T-helper 2 cell treated with Interferon-gamma antibody and Interleukin-4, amounts not matched to agents 5 μg/mL and 100 μg/mL, for 36 hours (primary cell): ENCODE data around the gene RASGEF1C.

Experiments
- DNase-seq: peaks from one replicate; pipeline ENCODE4 v3.0.0; 2021; ENCODE audit warnings: low spot score
- H3K27ac Mint-ChIP-seq: one replicate; pipeline ENCODE4 v1.8.0; 2021; ENCODE audit warnings: mild to moderate bottlenecking, mixed read lengths
- H3K27me3 Mint-ChIP-seq: one replicate; pipeline ENCODE4 v1.8.0; 2021; ENCODE audit warnings: low read depth, mixed read lengths
- H3K36me3 Mint-ChIP-seq: one replicate; pipeline ENCODE4 v1.8.0; 2021; ENCODE audit warnings: low read depth, mixed read lengths
- H3K4me1 Mint-ChIP-seq: one replicate; pipeline ENCODE4 v1.8.0; 2021; ENCODE audit warnings: low read depth, mixed read lengths
- H3K4me3 Mint-ChIP-seq: one replicate; pipeline ENCODE4 v1.8.0; 2022; ENCODE audit warnings: mild to moderate bottlenecking, moderate library complexity, mixed read lengths
- H3K9me3 Mint-ChIP-seq: one replicate; pipeline ENCODE4 v1.8.0; 2021; ENCODE audit warnings: mixed read lengths

RASGEF1C gene

GRCh38 chr5:180072256-180072548 is 136.8 kb downstream of the RASGEF1C start:
- Mint-ChIP-seq H3K4me3 (peak overlapping the region; percentile 40), H3K4me1 (peaks cover 12% of the 10 kb centered on the region), H3K27me3 (peaks cover 46% of the 10 kb centered on the region), H3K9me3 (peaks cover 4% of the 10 kb centered on the region), H3K27ac (no peak overlapping the region), H3K36me3 (peaks cover 3% of the 10 kb centered on the region)
- DNase-seq, result no peak

DNA sequence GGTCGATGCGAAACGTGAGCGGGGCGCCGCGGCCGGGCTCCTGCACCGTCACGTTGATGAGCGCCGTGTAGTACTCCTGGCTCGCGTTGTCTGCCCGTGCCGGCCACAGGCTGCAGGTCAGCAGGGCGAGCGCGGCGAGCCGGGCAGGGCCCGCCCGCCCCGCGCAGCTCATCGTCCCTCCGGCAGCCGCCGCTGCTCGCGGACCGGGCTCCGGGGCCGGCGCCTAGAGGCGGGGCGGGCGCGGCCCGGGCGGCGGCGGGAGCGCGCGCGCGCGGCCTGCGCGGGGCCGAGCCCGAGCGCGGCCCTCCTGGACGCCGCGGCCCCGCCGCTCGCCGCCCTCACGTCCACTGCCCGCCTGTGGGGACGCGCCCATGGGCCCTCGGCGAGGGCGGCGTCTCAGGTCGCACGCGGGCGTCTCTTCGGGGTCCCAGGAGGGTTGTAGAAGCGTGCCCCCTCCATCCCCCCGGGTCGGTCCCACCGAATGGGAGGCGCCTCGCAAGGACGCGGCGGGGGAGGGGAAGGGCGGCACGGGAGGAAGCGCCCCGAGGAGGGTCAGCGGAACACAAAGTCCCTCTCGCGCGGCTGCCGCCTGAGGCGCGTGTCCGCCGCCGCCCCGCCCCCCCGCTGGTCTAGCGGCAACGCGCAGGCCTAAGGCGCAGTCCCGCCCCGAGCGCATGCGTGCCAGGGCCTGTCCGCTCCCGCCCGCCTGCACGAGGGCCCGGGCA is 137.3 kb downstream of the RASGEF1C start, which contains the start of gene RNF130:
Gene RNF130 (minus strand): TSS at position 229 of the 725 bp plus-strand sequence. CDS start 57 bp downstream, at position 172.
- DNase-seq, result peak; percentile 87
- Mint-ChIP-seq H3K4me3 (peak within 1 kb of the TSS; percentile 81), H3K4me1 (peaks cover 12% of the 10 kb centered on the region), H3K9me3 (peaks cover 4% of the 10 kb centered on the region), H3K27ac (peak within 1 kb of the TSS; percentile 23), H3K36me3 (peaks cover 3% of the 10 kb centered on the region), H3K27me3 (peaks cover 48% of the 10 kb centered on the region)

- DNase-seq, result no peak
- peaks cover 4% of the 10 kb centered on the region for H3K9me3 Mint-ChIP-seq
- H3K27me3 Mint-ChIP-seq, result peaks cover 46% of the 10 kb centered on the region
- peaks cover 12% of the 10 kb centered on the region for H3K4me1 Mint-ChIP-seq
- peak overlapping the region; percentile 23 for H3K27ac Mint-ChIP-seq
- peaks cover 3% of the 10 kb centered on the region for H3K36me3 Mint-ChIP-seq
- peak overlapping the region; percentile 81 for H3K4me3 Mint-ChIP-seq
These were observed 138.1 kb downstream of the RASGEF1C start for GRCh38 chr5:180070756-180071530.

- no peak for DNase-seq
- H3K27me3 Mint-ChIP-seq, result peaks cover 47% of the 10 kb centered on the region
- no peak overlapping the region for H3K27ac Mint-ChIP-seq
- H3K9me3 Mint-ChIP-seq, result peaks cover 4% of the 10 kb centered on the region
- peaks cover 12% of the 10 kb centered on the region for H3K4me1 Mint-ChIP-seq
- H3K36me3 Mint-ChIP-seq, result peaks cover 3% of the 10 kb centered on the region
- H3K4me3 Mint-ChIP-seq, result no peak overlapping the region
These were observed 139.3 kb downstream of the RASGEF1C start for GRCh38 chr5:180069589-180070247.

DNA sequence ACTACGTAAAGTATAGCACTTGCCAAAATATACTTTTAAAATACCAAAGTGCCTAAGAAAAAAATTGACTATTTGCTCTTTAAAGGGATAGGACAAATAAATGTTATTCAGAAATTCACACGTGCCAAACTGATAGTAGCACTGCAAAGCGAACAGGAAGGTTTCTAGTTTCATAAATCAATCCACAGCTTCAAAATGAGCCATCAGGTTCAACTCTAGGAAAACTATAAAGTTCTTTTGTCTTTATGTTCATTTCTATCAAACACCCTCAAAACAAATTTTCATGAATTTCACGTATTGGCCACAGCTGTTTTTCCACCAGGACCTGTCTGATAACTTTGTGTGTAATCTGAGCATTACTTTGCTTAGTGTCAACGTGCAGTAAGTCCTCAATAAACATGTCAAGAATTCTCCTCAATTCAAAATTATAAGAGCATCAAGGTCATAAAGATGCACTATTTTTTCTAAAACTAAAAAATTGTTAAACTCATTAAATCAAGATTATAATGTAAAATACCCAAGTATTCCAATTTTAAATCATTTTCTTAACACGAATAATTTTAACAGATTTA is 140.4 kb downstream of the RASGEF1C start:
- no peak overlapping the region for H3K27ac Mint-ChIP-seq
- H3K36me3 Mint-ChIP-seq, result peaks cover 3% of the 10 kb centered on the region
- DNase-seq, result no peak
- H3K4me1 Mint-ChIP-seq, result peaks cover 12% of the 10 kb centered on the region
- H3K9me3 Mint-ChIP-seq, result peaks cover 4% of the 10 kb centered on the region
- H3K27me3 Mint-ChIP-seq, result peaks cover 43% of the 10 kb centered on the region
- H3K4me3 Mint-ChIP-seq, result no peak overlapping the region

GRCh38 chr5:180067986-180068385 is 141.0 kb downstream of the RASGEF1C start:
- peaks cover 12% of the 10 kb centered on the region for H3K4me1 Mint-ChIP-seq
- no peak overlapping the region for H3K27ac Mint-ChIP-seq

DNA sequence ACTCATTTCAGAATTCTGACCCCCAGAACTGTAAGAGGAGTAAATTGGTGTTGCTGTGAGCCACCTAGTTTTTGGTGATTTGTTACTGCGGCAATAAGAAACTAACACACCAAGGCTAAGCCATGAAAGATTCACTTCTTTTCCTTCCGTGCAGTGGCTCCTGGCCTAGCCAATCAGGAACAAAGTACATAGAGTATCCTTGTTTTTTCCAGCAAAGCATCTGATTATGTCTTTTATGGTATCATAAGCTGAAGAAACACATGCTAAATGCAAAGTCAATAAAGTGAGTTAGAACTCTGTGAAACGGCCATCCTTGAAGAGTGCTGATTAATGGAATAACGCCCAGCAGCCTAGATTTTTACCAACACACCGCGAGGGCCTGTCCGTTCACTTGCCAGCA is 148.8 kb downstream of the RASGEF1C start:
- no peaks in the 10 kb centered on the region for H3K9me3 Mint-ChIP-seq
- no peaks in the 10 kb centered on the region for H3K4me1 Mint-ChIP-seq
- H3K36me3 Mint-ChIP-seq, result no peaks in the 10 kb centered on the region
- DNase-seq, result no peak
- no peak overlapping the region for H3K27ac Mint-ChIP-seq
- H3K4me3 Mint-ChIP-seq, result no peak overlapping the region
- peaks cover 9% of the 10 kb centered on the region for H3K27me3 Mint-ChIP-seq

More at GRCh38 chr5:180067986-180068385, 141.0 kb downstream of the RASGEF1C start:
- Mint-ChIP-seq H3K9me3 (peaks cover 4% of the 10 kb centered on the region), H3K27me3 (peaks cover 45% of the 10 kb centered on the region), H3K4me3 (no peak overlapping the region), H3K36me3 (peaks cover 3% of the 10 kb centered on the region)
- DNase-seq, result no peak

DNA sequence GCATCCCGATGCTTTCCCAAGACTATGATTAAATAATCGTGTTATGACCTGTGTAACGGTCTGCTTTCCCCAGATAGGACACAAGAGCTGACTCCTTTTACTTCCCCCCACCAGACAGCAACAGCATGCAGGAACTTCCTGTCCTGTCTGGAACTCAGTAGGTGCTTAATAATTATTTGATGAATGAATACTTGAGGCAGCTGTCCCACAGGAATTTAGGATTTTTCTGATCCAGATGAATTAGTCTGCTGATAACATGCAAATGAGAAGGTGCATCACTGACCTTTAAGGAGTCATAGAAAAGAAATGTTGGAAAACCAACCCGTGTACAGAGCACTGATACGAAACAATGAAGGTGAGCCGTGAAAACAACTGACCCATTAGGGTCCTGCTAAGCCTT is 149.7 kb downstream of the RASGEF1C start:
- H3K4me1 Mint-ChIP-seq, result no peaks in the 10 kb centered on the region
- H3K36me3 Mint-ChIP-seq, result no peaks in the 10 kb centered on the region
- no peak overlapping the region for H3K4me3 Mint-ChIP-seq
- DNase-seq, result no peak
- no peaks in the 10 kb centered on the region for H3K9me3 Mint-ChIP-seq
- H3K27me3 Mint-ChIP-seq, result peaks cover 4% of the 10 kb centered on the region
- H3K27ac Mint-ChIP-seq, result no peak overlapping the region

GRCh38 chr5:180056153-180056552 is 152.9 kb downstream of the RASGEF1C start:
- H3K36me3 Mint-ChIP-seq, result no peaks in the 10 kb centered on the region

DNA sequence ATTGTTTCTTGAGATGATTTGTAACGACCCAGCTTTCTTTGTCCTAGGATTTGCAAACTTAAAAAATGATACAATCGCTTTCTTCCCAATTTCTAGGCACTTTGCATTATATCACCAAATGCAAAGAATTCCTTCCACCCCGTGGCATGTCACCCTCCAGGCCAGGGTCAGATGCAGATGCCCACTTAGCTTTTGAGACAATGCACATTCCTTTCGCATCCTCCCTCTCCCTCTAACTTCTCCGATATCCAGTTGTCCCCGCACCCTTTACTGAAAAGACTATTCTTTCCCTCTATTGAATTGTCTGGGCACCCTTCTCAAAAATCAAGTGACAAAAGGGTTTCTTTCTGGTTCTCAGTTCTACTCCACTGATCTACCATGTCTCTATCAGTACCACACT is 154.8 kb downstream of the RASGEF1C start:
- Mint-ChIP-seq H3K9me3 (no peaks in the 10 kb centered on the region), H3K27ac (no peak overlapping the region), H3K27me3 (no peaks in the 10 kb centered on the region), H3K4me1 (no peaks in the 10 kb centered on the region), H3K4me3 (no peak overlapping the region), H3K36me3 (no peaks in the 10 kb centered on the region)
- no peak for DNase-seq

More at GRCh38 chr5:180056153-180056552, 152.9 kb downstream of the RASGEF1C start:
- DNase-seq, result no peak
- Mint-ChIP-seq H3K4me1 (no peaks in the 10 kb centered on the region), H3K9me3 (no peaks in the 10 kb centered on the region), H3K27ac (no peak overlapping the region), H3K4me3 (no peak overlapping the region), H3K27me3 (no peaks in the 10 kb centered on the region)

DNA sequence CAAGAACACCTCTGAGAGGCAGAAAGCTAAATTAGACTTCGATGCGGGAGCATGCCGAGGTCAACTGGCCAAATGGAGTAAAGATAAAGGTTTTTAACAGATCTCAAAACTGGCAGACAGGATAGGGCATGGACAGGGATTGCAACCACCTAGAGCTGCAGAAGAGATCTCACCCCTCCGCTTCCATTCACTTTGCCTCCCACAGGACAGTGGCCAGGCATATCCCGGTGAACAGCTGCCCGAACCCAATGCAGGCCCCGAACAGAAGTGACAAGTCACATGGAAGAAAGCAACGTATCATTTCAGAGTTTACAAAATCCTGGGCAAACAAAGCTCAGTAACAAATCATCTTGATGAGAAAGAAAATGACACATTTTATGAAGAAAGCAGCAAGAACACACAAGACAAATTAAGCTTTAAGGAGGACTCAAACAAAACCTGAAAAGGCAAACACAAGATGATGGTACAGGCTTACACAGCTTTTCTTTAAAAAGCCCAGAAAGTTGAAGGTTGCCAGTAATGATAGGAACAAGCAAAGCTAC is 155.9 kb downstream of the RASGEF1C start:
- no peaks in the 10 kb centered on the region for H3K4me1 Mint-ChIP-seq
- no peaks in the 10 kb centered on the region for H3K36me3 Mint-ChIP-seq
- H3K9me3 Mint-ChIP-seq, result no peaks in the 10 kb centered on the region
- no peak for DNase-seq
- no peaks in the 10 kb centered on the region for H3K27me3 Mint-ChIP-seq
- no peak overlapping the region for H3K4me3 Mint-ChIP-seq
- H3K27ac Mint-ChIP-seq, result no peak overlapping the region

DNA sequence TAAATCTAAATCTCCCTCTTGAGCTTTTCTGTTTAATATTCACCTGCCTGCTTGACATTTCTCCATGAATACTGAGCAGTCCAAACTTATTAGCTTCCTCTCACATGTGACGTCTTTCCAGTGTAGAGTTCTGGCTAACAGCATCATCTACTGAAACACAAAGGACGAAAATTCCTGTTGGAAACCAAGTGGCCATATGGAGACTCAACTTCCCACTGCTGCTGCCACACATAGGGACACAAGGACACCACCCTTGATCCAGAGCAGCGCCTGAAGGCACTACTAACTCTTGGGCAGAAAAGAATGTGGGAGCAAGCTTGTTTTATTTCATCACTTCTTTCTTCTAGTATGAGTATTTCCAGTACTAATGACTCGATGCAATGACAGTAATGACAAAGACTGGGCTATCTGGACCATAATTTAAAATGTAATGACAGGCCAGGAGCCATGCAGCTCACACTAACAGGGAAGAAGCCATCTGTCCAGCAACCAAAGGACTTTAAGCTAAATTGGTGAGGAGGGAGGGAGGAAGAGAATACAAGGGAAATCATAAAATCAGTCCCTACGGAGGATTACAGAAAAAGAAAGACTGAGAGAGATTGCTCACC is 156.7 kb downstream of the RASGEF1C start:
- no peaks in the 10 kb centered on the region for H3K4me1 Mint-ChIP-seq
- no peak overlapping the region for H3K4me3 Mint-ChIP-seq
- no peak overlapping the region for H3K27ac Mint-ChIP-seq
- H3K9me3 Mint-ChIP-seq, result no peaks in the 10 kb centered on the region
- H3K27me3 Mint-ChIP-seq, result no peaks in the 10 kb centered on the region
- no peak for DNase-seq
- no peaks in the 10 kb centered on the region for H3K36me3 Mint-ChIP-seq
